ENCODE results near the gene ERH. TPM values are rescaled to one million over a fixed set of nuclear protein-coding genes. Genes with fewer than 3 reads are reported as not detected.

The ERH gene
- total and polyA plus RNA-seq, 10 of the 15 experiments (the other 5 are each of a cell fraction or from before 2014, with no cell fraction given), result 255 to 852 (median 382) TPM

DNA sequence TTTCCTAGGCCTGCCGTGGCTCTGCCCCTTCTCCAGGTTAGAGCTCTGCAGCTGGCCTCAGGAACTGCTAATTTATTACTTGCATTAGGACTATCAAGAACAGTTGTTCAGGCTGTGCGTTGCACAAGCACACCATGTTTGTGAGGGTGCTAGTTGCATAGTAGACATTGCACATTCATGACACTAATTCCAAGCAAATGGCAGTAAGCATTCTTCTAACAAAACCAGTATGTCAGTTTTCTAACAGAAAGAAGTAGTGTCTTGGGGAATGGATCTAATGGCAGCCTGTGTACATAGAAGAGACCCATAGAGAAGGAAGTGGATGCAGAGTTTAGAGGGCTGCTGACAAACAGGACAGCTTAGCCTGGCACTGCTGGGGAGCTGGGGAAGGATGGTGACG, 53.9 kb downstream of the ERH start:
- Histone ChIP-seq H3K4me1 (ENCODE audit: control insufficient read depth, insufficient read depth, low read length) (no peaks in the 10 kb centered on the region), H3K27me3 (replicated peaks in 1 of 2; ENCODE audit: control insufficient read depth in 2 of 2, insufficient read depth in 2 of 2, low read length in 1 of 2) (no peaks in the 10 kb centered on the region), H2AFZ (ENCODE audit: control insufficient read depth, low read depth, low read length) (no peak overlapping the region), H3K27ac (ENCODE audit: control insufficient read depth, insufficient read depth) (no peak overlapping the region), H3K9ac (ENCODE audit: control insufficient read depth, insufficient read depth, low read length) (no peak overlapping the region), H4K20me1 (ENCODE audit: control insufficient read depth, insufficient read depth) (no peaks in the 10 kb centered on the region), H3K4me2 (ENCODE audit: control insufficient read depth, insufficient read depth) (no peak overlapping the region), H3K4me3 (no peak overlapping the region), H3K9me3 (replicated peaks; ENCODE audit: control insufficient read depth, insufficient read depth, low read length) (no peaks in the 10 kb centered on the region), H3K36me3 (ENCODE audit: control insufficient read depth in 2 of 2, insufficient read depth in 2 of 2, low read length in 1 of 2) (no peaks in the 10 kb centered on the region), H3K79me2 (ENCODE audit: control insufficient read depth, insufficient read depth, low read length) (no peaks in the 10 kb centered on the region)
- CTCF ChIA-PET, result interaction anchor here (1.0 to 1.5 kb wide), 5 partner anchors 11 to 116 kb away, joined by 3 to 5 read pairs (median 4); no protein-coding TSS in a partner anchor
- WGBS (ENCODE audit: insufficient coverage, insufficient replicate concordance, low lambda C conversion rate, missing lambda C conversion rate), result 31% methylated on average over 3 of the region's 3 CpGs
- in situ Hi-C loops (cut with MboI), result no loop called here
- ATAC-seq, result no peak
- SMC1A ChIA-PET (ENCODE audit: uncharacterized antibody, unreplicated experiment), result interaction anchor here (1.2 to 1.8 kb wide), 3 partner anchors 10 to 25 kb away, joined by 3 to 5 read pairs (median 4); no protein-coding TSS in a partner anchor
- no peak for DNase-seq (ENCODE audit: low read depth, low spot score)
- FAIRE-seq, result no peak
- intact Hi-C loops (cut with micrococcal nuclease; ENCODE audit: unreplicated experiment), result no loop called here
- RAD21 ChIA-PET (ENCODE audit: unreplicated experiment), result interaction anchor here (1.2 kb wide), 1 partner anchor 14 kb away, joined by 4 read pairs; no protein-coding TSS in a partner anchor
- no TSS peak for BruUV-seq (replicated peaks)
- POLR2A ChIA-PET, result interaction anchor here (1.2 kb wide), 1 partner anchor 10 kb away, joined by 5 read pairs; no protein-coding TSS in a partner anchor
- no peak for TF ChIP-seq JUNB (IDR thresholded peaks at IDR 0.05)
- TF ChIP-seq IRF3 (IDR thresholded peaks at IDR 0.05), result no peak
- TF ChIP-seq, protein P1, sequence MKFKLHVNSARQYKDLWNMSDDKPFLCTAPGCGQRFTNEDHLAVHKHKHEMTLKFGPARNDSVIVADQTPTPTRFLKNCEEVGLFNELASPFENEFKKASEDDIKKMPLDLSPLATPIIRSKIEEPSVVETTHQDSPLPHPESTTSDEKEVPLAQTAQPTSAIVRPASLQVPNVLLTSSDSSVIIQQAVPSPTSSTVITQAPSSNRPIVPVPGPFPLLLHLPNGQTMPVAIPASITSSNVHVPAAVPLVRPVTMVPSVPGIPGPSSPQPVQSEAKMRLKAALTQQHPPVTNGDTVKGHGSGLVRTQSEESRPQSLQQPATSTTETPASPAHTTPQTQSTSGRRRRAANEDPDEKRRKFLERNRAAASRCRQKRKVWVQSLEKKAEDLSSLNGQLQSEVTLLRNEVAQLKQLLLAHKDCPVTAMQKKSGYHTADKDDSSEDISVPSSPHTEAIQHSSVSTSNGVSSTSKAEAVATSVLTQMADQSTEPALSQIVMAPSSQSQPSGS (IDR thresholded peaks at IDR 0.05; ENCODE audit: low read length), result no peak
- no peak for TF ChIP-seq IRF5 (IDR thresholded peaks at IDR 0.05; ENCODE audit: borderline replicate concordance)
- no peak for TF ChIP-seq FOXM1 (IDR thresholded peaks at IDR 0.05; ENCODE audit: low read depth, low read length)
- no peak for TF ChIP-seq SIN3A (IDR thresholded peaks at IDR 0.05; ENCODE audit: low read depth, low read length)
- TF ChIP-seq PRDM15 (CRISPR knock-in tag; IDR thresholded peaks at IDR 0.05), result no peak
- TF ChIP-seq SUZ12 (IDR thresholded peaks at IDR 0.05; ENCODE audit: unreplicated experiment), result no peak
- TF ChIP-seq, protein P2, sequence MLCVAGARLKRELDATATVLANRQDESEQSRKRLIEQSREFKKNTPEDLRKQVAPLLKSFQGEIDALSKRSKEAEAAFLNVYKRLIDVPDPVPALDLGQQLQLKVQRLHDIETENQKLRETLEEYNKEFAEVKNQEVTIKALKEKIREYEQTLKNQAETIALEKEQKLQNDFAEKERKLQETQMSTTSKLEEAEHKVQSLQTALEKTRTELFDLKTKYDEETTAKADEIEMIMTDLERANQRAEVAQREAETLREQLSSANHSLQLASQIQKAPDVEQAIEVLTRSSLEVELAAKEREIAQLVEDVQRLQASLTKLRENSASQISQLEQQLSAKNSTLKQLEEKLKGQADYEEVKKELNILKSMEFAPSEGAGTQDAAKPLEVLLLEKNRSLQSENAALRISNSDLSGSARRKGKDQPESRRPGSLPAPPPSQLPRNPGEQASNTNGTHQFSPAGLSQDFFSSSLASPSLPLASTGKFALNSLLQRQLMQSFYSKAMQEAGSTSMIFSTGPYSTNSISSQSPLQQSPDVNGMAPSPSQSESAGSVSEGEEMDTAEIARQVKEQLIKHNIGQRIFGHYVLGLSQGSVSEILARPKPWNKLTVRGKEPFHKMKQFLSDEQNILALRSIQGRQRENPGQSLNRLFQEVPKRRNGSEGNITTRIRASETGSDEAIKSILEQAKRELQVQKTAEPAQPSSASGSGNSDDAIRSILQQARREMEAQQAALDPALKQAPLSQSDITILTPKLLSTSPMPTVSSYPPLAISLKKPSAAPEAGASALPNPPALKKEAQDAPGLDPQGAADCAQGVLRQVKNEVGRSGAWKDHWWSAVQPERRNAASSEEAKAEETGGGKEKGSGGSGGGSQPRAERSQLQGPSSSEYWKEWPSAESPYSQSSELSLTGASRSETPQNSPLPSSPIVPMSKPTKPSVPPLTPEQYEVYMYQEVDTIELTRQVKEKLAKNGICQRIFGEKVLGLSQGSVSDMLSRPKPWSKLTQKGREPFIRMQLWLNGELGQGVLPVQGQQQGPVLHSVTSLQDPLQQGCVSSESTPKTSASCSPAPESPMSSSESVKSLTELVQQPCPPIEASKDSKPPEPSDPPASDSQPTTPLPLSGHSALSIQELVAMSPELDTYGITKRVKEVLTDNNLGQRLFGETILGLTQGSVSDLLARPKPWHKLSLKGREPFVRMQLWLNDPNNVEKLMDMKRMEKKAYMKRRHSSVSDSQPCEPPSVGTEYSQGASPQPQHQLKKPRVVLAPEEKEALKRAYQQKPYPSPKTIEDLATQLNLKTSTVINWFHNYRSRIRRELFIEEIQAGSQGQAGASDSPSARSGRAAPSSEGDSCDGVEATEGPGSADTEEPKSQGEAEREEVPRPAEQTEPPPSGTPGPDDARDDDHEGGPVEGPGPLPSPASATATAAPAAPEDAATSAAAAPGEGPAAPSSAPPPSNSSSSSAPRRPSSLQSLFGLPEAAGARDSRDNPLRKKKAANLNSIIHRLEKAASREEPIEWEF (IDR thresholded peaks at IDR 0.05; ENCODE audit: insufficient replicate concordance, low read depth, low read length), result no peak
- TF ChIP-seq SREBF2 (IDR thresholded peaks at IDR 0.05; ENCODE audit: low read length), result no peak
- TF ChIP-seq ATF7 (IDR thresholded peaks at IDR 0.05; ENCODE audit: low read depth), result no peak
